Stomach (tissue), 4 donors: ENCODE results near the gene TP73.

Experiments used
- POLR2A ChIP-seq, 4 donors: fragments of 450-650 bp; IDR thresholded peaks; one replicate each; pipeline ENCODE4 v1.6.1; 2016; ENCODE audit warnings: antibody characterized with exemption in 4 of 4, control low read depth in 2 of 4, mild to moderate bottlenecking in 1 of 4, moderate library complexity in 1 of 4
- POLR2AphosphoS5 ChIP-seq, 3 donors: sonication (generic); formaldehyde crosslinking; IDR thresholded peaks; one replicate each; pipeline ENCODE4 v1.6.1; 2016; ENCODE audit warnings: antibody characterized with exemption in 3 of 3
- TF ChIP-seq, protein P1 (sequence below), 7 experiments: fragments of 450-650 bp in 4 of 7; fragments of 200-600 bp in 3 of 7; sonication (generic) in 3 of 7; IDR thresholded peaks; one replicate each; pipeline ENCODE4 v1.5.1; 2016 to 2019; ENCODE audit warnings: antibody characterized with exemption in 7 of 7, control low read depth in 2 of 7, mild to moderate bottlenecking in 1 of 7

DNA sequence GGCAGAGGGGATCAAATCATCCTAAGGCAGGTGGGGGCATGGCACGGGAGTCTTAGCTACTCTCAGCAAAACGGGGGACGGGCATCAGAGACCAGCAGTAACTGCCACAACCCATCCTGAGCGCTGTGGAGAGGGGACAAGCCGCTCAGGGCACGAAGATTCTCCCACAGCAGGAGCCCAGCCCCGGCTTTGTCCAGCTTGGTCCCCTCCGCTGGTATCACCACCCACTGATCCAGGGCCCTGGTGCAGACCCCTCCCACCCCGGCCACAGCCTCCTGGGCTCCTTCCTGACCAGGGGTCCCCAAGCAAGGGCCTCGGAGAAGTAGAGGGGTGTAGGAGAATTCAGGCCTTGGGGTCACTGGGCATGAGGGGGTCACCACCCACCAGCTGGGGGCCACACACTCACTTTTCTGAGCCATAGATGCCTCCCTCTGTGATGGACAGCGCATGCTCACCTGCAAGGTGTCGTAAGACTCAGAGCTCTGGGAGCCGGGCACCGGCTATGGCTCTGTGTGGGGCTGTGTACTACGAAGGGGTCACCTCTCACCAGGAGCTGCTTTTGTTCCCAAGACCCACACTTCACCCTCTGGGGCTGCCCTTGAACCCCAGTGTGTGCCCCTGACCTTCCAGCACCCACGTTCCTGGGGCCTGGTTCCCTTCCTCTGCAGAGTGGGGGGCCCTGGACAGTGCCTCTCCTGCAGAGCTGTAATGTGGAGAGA is 117.9 kb downstream of the TP73 start:
- TF ChIP-seq POLR2A (IDR thresholded peaks at IDR 0.05): no peak
- TF ChIP-seq, protein P1, sequence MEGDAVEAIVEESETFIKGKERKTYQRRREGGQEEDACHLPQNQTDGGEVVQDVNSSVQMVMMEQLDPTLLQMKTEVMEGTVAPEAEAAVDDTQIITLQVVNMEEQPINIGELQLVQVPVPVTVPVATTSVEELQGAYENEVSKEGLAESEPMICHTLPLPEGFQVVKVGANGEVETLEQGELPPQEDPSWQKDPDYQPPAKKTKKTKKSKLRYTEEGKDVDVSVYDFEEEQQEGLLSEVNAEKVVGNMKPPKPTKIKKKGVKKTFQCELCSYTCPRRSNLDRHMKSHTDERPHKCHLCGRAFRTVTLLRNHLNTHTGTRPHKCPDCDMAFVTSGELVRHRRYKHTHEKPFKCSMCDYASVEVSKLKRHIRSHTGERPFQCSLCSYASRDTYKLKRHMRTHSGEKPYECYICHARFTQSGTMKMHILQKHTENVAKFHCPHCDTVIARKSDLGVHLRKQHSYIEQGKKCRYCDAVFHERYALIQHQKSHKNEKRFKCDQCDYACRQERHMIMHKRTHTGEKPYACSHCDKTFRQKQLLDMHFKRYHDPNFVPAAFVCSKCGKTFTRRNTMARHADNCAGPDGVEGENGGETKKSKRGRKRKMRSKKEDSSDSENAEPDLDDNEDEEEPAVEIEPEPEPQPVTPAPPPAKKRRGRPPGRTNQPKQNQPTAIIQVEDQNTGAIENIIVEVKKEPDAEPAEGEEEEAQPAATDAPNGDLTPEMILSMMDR (IDR thresholded peaks at IDR 0.05): no peak
- no peak for TF ChIP-seq POLR2AphosphoS5 (IDR thresholded peaks at IDR 0.05)
